Measurements from ENCODE around the gene INSC.

- TF ChIP-seq EZH2phosphoT487 (IDR thresholded peaks at IDR 0.05; ENCODE audit: insufficient read depth, low read depth) (no peak), EZH2 (IDR thresholded peaks at IDR 0.05; ENCODE audit: insufficient read depth, poor library complexity, severe bottlenecking) (no peak)
These were observed 29.1 kb downstream of the INSC start for GRCh38 chr11:15143855-15144254.

Data from GM23248 (cell line).